Cerebellar cortex (tissue), 1 donor: Measurements from ENCODE around the gene CA12.
"Not testable (repeated sequence)": the region's sequence is repeated elsewhere in the genome, so short reads cannot be mapped to it uniquely, and the experiment has no call there.

ENCODE experiments used
- DNase-seq: peaks from one replicate; pipeline ENCODE4 v3.0.0-alpha.2; 2015; ENCODE audit warnings: low spot score

Gene CA12

GRCh38 chr15:63357061-63357460 is 24.6 kb downstream of the CA12 start:
- no peak for DNase-seq

GRCh38 chr15:63354821-63355650 is 26.6 kb downstream of the CA12 start:
- no peak for DNase-seq

GRCh38 chr15:63353887-63354286 is 27.8 kb downstream of the CA12 start:
- DNase-seq: no peak

- DNase-seq: peak; percentile 12
Measured at GRCh38 chr15:63353261-63353660, 28.4 kb downstream of the CA12 start.

GRCh38 chr15:63352808-63353207 is 28.8 kb downstream of the CA12 start:
- DNase-seq: no peak

- no peak for DNase-seq
Measured at GRCh38 chr15:63351170-63351569, 30.5 kb downstream of the CA12 start.

GRCh38 chr15:63350178-63350621 is 31.4 kb downstream of the CA12 start:
- no peak for DNase-seq

GRCh38 chr15:63349621-63350020 is 32.0 kb downstream of the CA12 start:
- DNase-seq: no peak

GRCh38 chr15:63349156-63349555 is 32.5 kb downstream of the CA12 start:
- no peak for DNase-seq

GRCh38 chr15:63348392-63348791 is 33.3 kb downstream of the CA12 start:
- peak; percentile 68 for DNase-seq

- no peak for DNase-seq
Measured at GRCh38 chr15:63347074-63347857, 34.4 kb downstream of the CA12 start.

- DNase-seq: no peak
Measured at GRCh38 chr15:63345391-63345752, 36.3 kb downstream of the CA12 start.

- no peak for DNase-seq
Measured at GRCh38 chr15:63344731-63345390, 36.8 kb downstream of the CA12 start.

- DNase-seq: not testable (repeated sequence)
Measured at GRCh38 chr15:63342996-63343562, 38.6 kb downstream of the CA12 start.

- DNase-seq: no peak
Measured at GRCh38 chr15:63341898-63342297, 39.7 kb downstream of the CA12 start.

- DNase-seq: no peak
Measured at GRCh38 chr15:63340878-63341277, 40.8 kb downstream of the CA12 start.

GRCh38 chr15:63340353-63340752 is 41.3 kb downstream of the CA12 start:
- DNase-seq: no peak

- no peak for DNase-seq
Measured at GRCh38 chr15:63339836-63340235, 41.8 kb downstream of the CA12 start.

GRCh38 chr15:63339006-63339766 is 42.5 kb downstream of the CA12 start:
- DNase-seq: no peak

GRCh38 chr15:63338170-63338569 is 43.5 kb downstream of the CA12 start:
- no peak for DNase-seq

- no peak for DNase-seq
Measured at GRCh38 chr15:63337046-63337445, 44.6 kb downstream of the CA12 start.
